ENCODE measurements around the gene CCDC182.

The CCDC182 gene

DNA sequence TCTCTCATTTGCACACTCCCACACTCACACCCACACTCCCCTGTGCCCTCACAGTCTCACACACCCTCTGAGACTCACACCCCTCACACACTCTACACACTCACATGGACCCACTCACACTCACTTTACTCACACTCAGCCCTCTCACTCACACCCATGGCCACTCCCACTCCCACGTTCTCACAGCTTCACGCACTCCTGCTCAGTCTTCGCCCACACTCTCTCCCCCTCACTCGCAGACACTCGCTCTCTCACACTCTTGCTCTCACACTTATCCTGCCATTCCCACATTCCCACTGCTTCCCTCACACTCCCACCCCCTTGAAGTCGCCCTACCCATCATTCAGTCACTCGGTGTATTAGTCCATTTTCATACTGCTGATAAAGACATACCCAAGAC, 47.9 kb downstream of the CCDC182 start:
- DNase-seq (ENCODE audit: low spot score) = no peak

DNA sequence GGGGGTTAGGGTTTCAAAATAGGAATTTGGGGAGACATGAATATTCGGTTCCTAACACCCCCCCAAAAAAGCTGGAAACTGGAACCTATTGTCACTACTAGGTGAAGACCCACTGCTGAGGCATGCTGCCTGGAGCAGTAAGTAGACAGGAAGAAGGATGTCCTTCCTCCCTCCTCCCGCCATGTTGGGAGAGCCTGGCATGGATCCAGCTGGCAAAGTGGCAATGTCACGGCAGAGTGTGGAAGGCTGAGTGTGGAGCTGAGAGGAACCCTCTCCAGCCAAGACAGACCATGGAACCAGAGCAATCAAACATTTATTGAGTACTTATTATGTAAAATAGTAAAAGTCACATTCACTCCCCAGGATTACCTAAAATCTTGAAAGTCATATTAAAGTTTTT, 49.0 kb downstream of the CCDC182 start:
- DNase-seq (ENCODE audit: low spot score) = no peak

Measured in cerebellar cortex (tissue), 1 donor.